Endometrial microvascular endothelial cells (primary cell): ENCODE results near the gene MYADML2. TPM values are rescaled to one million over a fixed set of nuclear protein-coding genes. Genes with fewer than 3 reads are reported as not detected.

Experiments used
- in situ Hi-C: cut with HindIII; loops from 2 replicates; pipeline ENCODE4 v1.10.0; 2017; ENCODE audit warnings: low sequenced_read_pairs, low pct_unique_long_range_greater_than_20kb; ENCODE audit errors: inconsistent ontology term
- total RNA-seq: library from RNA; depleted of rRNA; stranded (reverse); fragments of >200 nt; gene quantifications from one replicate; pipeline ENCODE4 v1.2.3, GENCODE V29; 2015; ENCODE audit errors: inconsistent ontology term

The MYADML2 gene
- total RNA-seq, 1 donor from 2014 or later, result not detected

GRCh38 chr17:81916234-81917001, 30.6 kb downstream of the MYADML2 start:
- in situ Hi-C loops, result no loop called here

- in situ Hi-C loops, result no loop called here
Observed at GRCh38 chr17:81915331-81915730, 31.7 kb downstream of the MYADML2 start.

GRCh38 chr17:81914103-81914850, 32.8 kb downstream of the MYADML2 start:
- in situ Hi-C loops, result no loop called here

- in situ Hi-C loops, result no loop called here
Observed at GRCh38 chr17:81913394-81914102, 33.5 kb downstream of the MYADML2 start.

GRCh38 chr17:81912441-81913309, 34.4 kb downstream of the MYADML2 start:
- in situ Hi-C loops, result no loop called here

- in situ Hi-C loops, result no loop called here
Observed at GRCh38 chr17:81911969-81912368, 35.1 kb downstream of the MYADML2 start.

GRCh38 chr17:81911277-81911961, 35.6 kb downstream of the MYADML2 start, which contains the start of gene PCYT2:
Gene PCYT2, minus strand, starts transcription at chr17:81911399. Its CDS starts 44 bp downstream, at chr17:81911355.
- in situ Hi-C loops, result no loop called here

GRCh38 chr17:81910840-81911276, 36.2 kb downstream of the MYADML2 start:
- in situ Hi-C loops, result no loop called here

- in situ Hi-C loops, result no loop called here
Observed at GRCh38 chr17:81909966-81910839, 36.8 kb downstream of the MYADML2 start.

GRCh38 chr17:81909231-81909630, 37.8 kb downstream of the MYADML2 start:
- in situ Hi-C loops, result no loop called here

GRCh38 chr17:81908793-81909192, 38.2 kb downstream of the MYADML2 start:
- in situ Hi-C loops, result no loop called here

GRCh38 chr17:81907219-81908145, 39.6 kb downstream of the MYADML2 start:
- in situ Hi-C loops, result no loop called here

GRCh38 chr17:81906476-81907218, 40.4 kb downstream of the MYADML2 start:
- in situ Hi-C loops, result no loop called here

- in situ Hi-C loops, result no loop called here
Observed at GRCh38 chr17:81905993-81906392, 41.0 kb downstream of the MYADML2 start.

GRCh38 chr17:81905424-81905875, 41.6 kb downstream of the MYADML2 start:
- in situ Hi-C loops, result no loop called here
